B cell (primary cell): Measurements from ENCODE around the gene AHNAK. TPM values are rescaled to one million over a fixed set of nuclear protein-coding genes. Genes with fewer than 3 reads are reported as not detected.

Source experiments
- ATAC-seq: fragments of 200-7000 bp; cut with Tn5 transposase; one replicate; pipeline ENCODE4 v1.10.0; 2021; ENCODE audit warnings: low read depth, mild to moderate bottlenecking, moderate number of reproducible peaks, moderate library complexity
- CTCF ChIA-PET: fragments of 350-600 bp; sonication (Branson Sonifier 250); formaldehyde crosslinking; loops from one replicate; lab custom pipeline; 2021; ENCODE audit warnings: antibody characterized with exemption, inconsistent platforms; lab: Charles Lee
- POLR2A ChIA-PET: fragments of 350-600 bp; sonication (Branson Sonifier 250); formaldehyde crosslinking; loops from one replicate; lab custom pipeline; 2021; ENCODE audit warnings: antibody characterized with exemption; lab: Charles Lee
- DNase-seq: peaks from one replicate; pipeline ENCODE4 v3.0.0; 2013
- H2AFZ ChIP-seq: 2 replicates; pipeline ENCODE4 v1.6.1; 2012; ENCODE audit warnings: mild to moderate bottlenecking, low read depth, low read length; ENCODE audit not compliant: insufficient read depth, poor library complexity, severe bottlenecking
- H3K27ac ChIP-seq, 2 donors: 1 replicate in 1 of 2; 2 replicates in 1 of 2; pipeline ENCODE4 v1.5.1; 2012 to 2013; ENCODE audit warnings: low read length in 2 of 2, mild to moderate bottlenecking in 2 of 2, moderate library complexity in 1 of 2
- H3K27me3 ChIP-seq, 4 experiments: fragments of 200-600 bp in 1 of 4; sonication (generic) in 1 of 4; replicated peaks in 1 of 4; 1 replicate in 2 of 4; 2 replicates in 2 of 4; pipeline versions ENCODE4 v1.6.1 to v1.7.0; 2013 to 2016; ENCODE audit warnings: low read length in 3 of 4, mild to moderate bottlenecking in 2 of 4, mixed read lengths in 1 of 4, moderate library complexity in 1 of 4; ENCODE audit not compliant: insufficient read depth in 4 of 4, control insufficient read depth in 3 of 4; ENCODE audit errors: control extremely low read depth in 1 of 4
- H3K36me3 ChIP-seq, 2 experiments: replicated peaks in 1 of 2; 1 replicate in 1 of 2; 2 replicates in 1 of 2; pipeline versions ENCODE4 v1.6.1 to v1.7.1; 2013; ENCODE audit warnings: low read length in 1 of 2; ENCODE audit not compliant: insufficient read depth in 2 of 2, control insufficient read depth in 1 of 2; ENCODE audit errors: control extremely low read depth in 1 of 2, extremely low read depth in 1 of 2
- H3K4me1 ChIP-seq, 2 donors: fragments of 200-600 bp in 1 of 2; sonication (generic) in 1 of 2; 1 replicate in 1 of 2; 2 replicates in 1 of 2; pipeline versions ENCODE4 v1.5.1 to v1.6.1; 2013 to 2017; ENCODE audit warnings: low read length in 2 of 2; ENCODE audit not compliant: control insufficient read depth in 2 of 2, insufficient read depth in 2 of 2
- H3K4me2 ChIP-seq: replicated peaks from 2 replicates; pipeline ENCODE3; 2012; ENCODE audit warnings: mild to moderate bottlenecking, low read depth, low read length; ENCODE audit not compliant: poor library complexity, severe bottlenecking
- H3K4me3 ChIP-seq, 5 experiments: fragments of 200-600 bp in 1 of 5; sonication (generic) in 1 of 5; 1 replicate in 3 of 5; 2 replicates in 2 of 5; pipeline versions ENCODE4 v1.5.1 to v1.7.0; 2011 to 2016; ENCODE audit warnings: low read length in 4 of 5, mild to moderate bottlenecking in 4 of 5, low read depth in 2 of 5, control low read depth in 1 of 5, moderate library complexity in 1 of 5; ENCODE audit not compliant: insufficient read depth in 1 of 5; ENCODE audit errors: control extremely low read depth in 1 of 5, extremely low read depth in 1 of 5
- H3K79me2 ChIP-seq: fragments of 200-600 bp; sonication (generic); one replicate; pipeline ENCODE4 v1.6.0; 2016; ENCODE audit warnings: low read length; ENCODE audit not compliant: control insufficient read depth, insufficient read depth
- H3K9ac ChIP-seq: fragments of 200-600 bp; sonication (generic); 2 replicates; pipeline ENCODE4 v1.6.1; 2017; ENCODE audit warnings: mild to moderate bottlenecking, low read length, moderate library complexity
- H3K9me3 ChIP-seq, 3 donors: one replicate each; pipeline versions ENCODE4 v1.6.1 to v1.7.1; 2013; ENCODE audit warnings: low read length in 2 of 3; ENCODE audit not compliant: control insufficient read depth in 2 of 3, insufficient read depth in 1 of 3; ENCODE audit errors: control extremely low read depth in 1 of 3
- H4K20me1 ChIP-seq: 2 replicates; pipeline ENCODE4 v1.6.0; 2012; ENCODE audit warnings: mild to moderate bottlenecking, low read length; ENCODE audit not compliant: insufficient read depth, control insufficient read depth, poor library complexity, severe bottlenecking
- H3K27ac Mint-ChIP-seq: one replicate; pipeline ENCODE4 v1.8.0; 2021; ENCODE audit warnings: mixed read lengths
- H3K27me3 Mint-ChIP-seq: one replicate; pipeline ENCODE4 v1.8.0; 2021; ENCODE audit warnings: mixed read lengths
- H3K4me1 Mint-ChIP-seq: one replicate; pipeline ENCODE4 v1.8.0; 2021; ENCODE audit warnings: mixed read lengths
- H3K4me3 Mint-ChIP-seq: one replicate; pipeline ENCODE4 v1.8.0; 2021; ENCODE audit warnings: mixed read lengths
- H3K9me3 Mint-ChIP-seq: one replicate; pipeline ENCODE4 v1.8.0; 2022; ENCODE audit warnings: mixed read lengths; ENCODE audit not compliant: insufficient read depth
- CTCF ChIP-seq: fragments of 200-600 bp; IDR thresholded peaks from one replicate; pipeline ENCODE4 v1.8.0; 2022; ENCODE audit warnings: antibody characterized with exemption, mild to moderate bottlenecking
- EZH2 ChIP-seq: IDR thresholded peaks from 2 replicates; pipeline ENCODE4 v1.6.1; 2012; ENCODE audit warnings: borderline replicate concordance, low read depth, mild to moderate bottlenecking, moderate library complexity, low read length; ENCODE audit not compliant: insufficient read depth, poor library complexity, severe bottlenecking
- WGBS: methylation state at CpG from one replicate; pipeline ENCODE4 v1.1.5; 2013; ENCODE audit warnings: missing lambda C conversion rate; ENCODE audit not compliant: insufficient coverage; 5-methylcytosine and 5-hydroxymethylcytosine counted together
- intact Hi-C: fragments of 100-400 bp; cut with micrococcal nuclease; formaldehyde crosslinking; loops from one replicate; pipeline ENCODE4 v1.10.0; 2022
- polyA plus RNA-seq: library from polyadenylated mRNA; depleted of rRNA; stranded (reverse); fragments of >200 nt; gene quantifications from 2 replicates; pipeline ENCODE4 v1.2.3, GENCODE V29; 2012
- total RNA-seq, 2 donors: library from RNA; stranded (reverse); fragments of 120-200 nt in 1 of 2; gene quantifications; 1 replicate in 1 of 2; 2 replicates in 1 of 2; pipeline versions ENCODE4 v1.2.3 to v1.2.4, GENCODE V29; 2013 to 2022

Gene AHNAK
- total and polyA plus RNA-seq, 2 donors (not counting 1 experiment from before 2014, with no cell fraction given): 63.7 to 229 TPM

DNA sequence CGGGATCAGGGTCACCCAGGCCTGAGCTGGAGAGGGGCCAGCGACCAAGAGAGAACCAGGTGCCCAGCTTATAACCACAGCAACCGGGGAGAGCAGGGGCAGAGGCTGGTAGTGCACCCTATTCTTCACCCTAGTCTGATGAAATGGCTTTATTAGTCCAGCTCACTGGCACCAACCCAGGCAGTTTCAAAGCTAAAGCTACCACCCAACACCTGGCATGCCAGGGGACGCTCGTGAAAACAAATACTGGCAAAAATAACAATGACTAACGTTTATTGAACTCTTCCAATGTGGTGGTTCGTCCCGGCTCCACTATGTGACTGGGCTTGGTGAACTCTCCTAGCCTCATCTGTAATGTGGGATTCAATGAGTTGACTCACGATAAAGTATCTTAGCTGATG, 97.2 kb downstream of the AHNAK start:
- H3K4me3 Mint-ChIP-seq: no peak overlapping the region
- POLR2A ChIA-PET: interaction anchor here (0.6 kb wide), 3 partner anchors 15 to 342 kb away, joined by 3 to 4 read pairs (median 3); partner anchors contain the start of gene B3GAT3

More for the DNA sequence above, 97.2 kb downstream of the AHNAK start:
- no peak for TF ChIP-seq EZH2
- TF ChIP-seq CTCF: no peak
- no peaks in the 10 kb centered on the region for H4K20me1 ChIP-seq
- H3K9ac ChIP-seq: no peak overlapping the region
- H3K79me2 ChIP-seq: no peaks in the 10 kb centered on the region
- Mint-ChIP-seq H3K4me1 (peaks cover 14% of the 10 kb centered on the region), H3K27me3 (peaks cover 5% of the 10 kb centered on the region), H3K9me3 (no peaks in the 10 kb centered on the region), H3K27ac (no peak overlapping the region)
- H3K4me2 ChIP-seq: no peak overlapping the region
- ATAC-seq (no peak), DNase-seq (no peak)
- peaks cover 0 to 8% (median 0%) of the 10 kb centered on the region in 4 experiments for H3K27me3 ChIP-seq
- H3K27ac ChIP-seq: no peak overlapping the region
- no peak overlapping the region for H2AFZ ChIP-seq
- intact Hi-C loops: no loop called here
- no peaks in the 10 kb centered on the region for H3K9me3 ChIP-seq
- H3K36me3 ChIP-seq: no peaks in the 10 kb centered on the region
- H3K4me3 ChIP-seq: no peak overlapping the region
- CTCF ChIA-PET: interaction anchor here (0.8 to 3.8 kb wide), 3 partner anchors 15 to 111 kb away, joined by 3 to 19 read pairs (median 9); no protein-coding TSS in a partner anchor
- 77% methylated on average over 6 of the region's 9 CpGs for WGBS
- H3K4me1 ChIP-seq: peaks cover 11 to 12% of the 10 kb centered on the region in 2 donors
